Ovary (tissue), 3 donors: ENCODE measurements around the gene ALK.

Experiments used
- POLR2A ChIP-seq: fragments of 450-650 bp; IDR thresholded peaks from one replicate; pipeline ENCODE4 v1.6.1; 2017; ENCODE audit warnings: antibody characterized with exemption, mild to moderate bottlenecking, moderate library complexity
- TF ChIP-seq, protein P1 (sequence below), 3 donors: fragments of 450-650 bp in 2 of 3; fragments of 200-600 bp in 1 of 3; IDR thresholded peaks; one replicate each; pipeline versions ENCODE4 v1.5.1 to v1.8.0; 2016 to 2022; ENCODE audit warnings: antibody characterized with exemption in 3 of 3, mild to moderate bottlenecking in 1 of 3
- donor health status: DM: no; HTN: no; CAD: no.

DNA sequence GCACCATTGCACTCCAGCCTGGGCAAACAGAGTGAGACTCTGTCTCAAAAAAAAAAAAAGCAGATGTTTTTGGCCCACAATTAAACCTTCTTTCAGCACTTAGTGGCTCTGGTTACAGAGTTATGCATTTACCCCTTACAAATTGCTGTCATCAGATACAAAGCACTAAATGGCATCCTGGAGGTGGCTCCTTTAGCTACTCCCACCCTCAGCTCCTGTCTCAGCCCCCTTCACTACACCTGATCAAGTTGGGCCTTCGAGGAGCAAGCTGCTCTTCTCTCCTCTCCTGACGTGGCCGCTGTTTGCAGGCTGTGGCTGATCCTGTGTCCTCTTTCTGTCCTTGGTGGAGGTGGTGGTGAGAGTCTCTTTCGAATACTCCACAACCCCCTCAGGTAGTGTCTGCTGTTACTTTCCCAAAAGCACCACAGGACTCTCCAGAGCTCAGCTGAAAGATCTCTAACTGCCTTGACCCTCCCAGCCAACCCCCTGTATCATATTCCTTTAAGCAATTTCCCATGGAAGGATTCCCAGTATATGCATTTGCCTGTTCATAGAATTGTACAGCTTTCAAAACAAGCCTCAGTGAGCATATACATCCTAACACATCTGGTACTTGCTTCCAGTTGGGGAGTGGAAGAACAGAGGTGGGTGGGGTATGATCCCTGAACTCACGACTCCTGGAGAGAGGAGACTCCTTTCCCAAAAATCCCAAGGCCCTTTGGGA is 520.3 kb downstream of the ALK start:
- TF ChIP-seq, protein P1, sequence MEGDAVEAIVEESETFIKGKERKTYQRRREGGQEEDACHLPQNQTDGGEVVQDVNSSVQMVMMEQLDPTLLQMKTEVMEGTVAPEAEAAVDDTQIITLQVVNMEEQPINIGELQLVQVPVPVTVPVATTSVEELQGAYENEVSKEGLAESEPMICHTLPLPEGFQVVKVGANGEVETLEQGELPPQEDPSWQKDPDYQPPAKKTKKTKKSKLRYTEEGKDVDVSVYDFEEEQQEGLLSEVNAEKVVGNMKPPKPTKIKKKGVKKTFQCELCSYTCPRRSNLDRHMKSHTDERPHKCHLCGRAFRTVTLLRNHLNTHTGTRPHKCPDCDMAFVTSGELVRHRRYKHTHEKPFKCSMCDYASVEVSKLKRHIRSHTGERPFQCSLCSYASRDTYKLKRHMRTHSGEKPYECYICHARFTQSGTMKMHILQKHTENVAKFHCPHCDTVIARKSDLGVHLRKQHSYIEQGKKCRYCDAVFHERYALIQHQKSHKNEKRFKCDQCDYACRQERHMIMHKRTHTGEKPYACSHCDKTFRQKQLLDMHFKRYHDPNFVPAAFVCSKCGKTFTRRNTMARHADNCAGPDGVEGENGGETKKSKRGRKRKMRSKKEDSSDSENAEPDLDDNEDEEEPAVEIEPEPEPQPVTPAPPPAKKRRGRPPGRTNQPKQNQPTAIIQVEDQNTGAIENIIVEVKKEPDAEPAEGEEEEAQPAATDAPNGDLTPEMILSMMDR (IDR thresholded peaks at IDR 0.05) = no peak
- no peak for TF ChIP-seq POLR2A
